Astrocyte (in vitro differentiated cells and primary cell): ENCODE results near the gene GHRHR. TPM values are rescaled to one million over a fixed set of nuclear protein-coding genes. Genes with fewer than 3 reads are reported as not detected.

Experiments
- DNase-seq: peaks from one replicate; pipeline ENCODE4 v3.0.0-alpha.2; 2010; ENCODE audit warnings: low read depth
- FAIRE-seq: peaks from 2 replicates; lab custom pipeline; 2011; peaks lifted over from hg19 to GRCh38; lab: Jason Lieb, UNC
- H2AFZ ChIP-seq: 2 replicates; pipeline ENCODE4 v1.6.0; 2012; ENCODE audit warnings: low read depth, low read length, inconsistent platforms
- H3K27ac ChIP-seq: 2 replicates; pipeline ENCODE4 v1.5.1; 2011; ENCODE audit warnings: low read depth, low read length, inconsistent platforms
- H3K27me3 ChIP-seq: 2 replicates; pipeline ENCODE4 v1.6.0; 2011; ENCODE audit warnings: low read length, inconsistent platforms; ENCODE audit not compliant: insufficient read depth
- H3K36me3 ChIP-seq: 2 replicates; pipeline ENCODE4 v1.5.1; 2011; ENCODE audit warnings: low read length, inconsistent platforms; ENCODE audit not compliant: insufficient read depth
- H3K4me1 ChIP-seq: 2 replicates; pipeline ENCODE4 v1.5.1; 2011; ENCODE audit warnings: low read length, inconsistent platforms; ENCODE audit not compliant: insufficient read depth
- H3K4me2 ChIP-seq: 2 replicates; pipeline ENCODE4 v1.6.0; 2012; ENCODE audit warnings: low read length, inconsistent platforms
- H3K4me3 ChIP-seq: 2 replicates; pipeline ENCODE4 v1.5.1; 2011; ENCODE audit warnings: low read depth, mild to moderate bottlenecking, low read length, inconsistent platforms; ENCODE audit not compliant: insufficient read depth
- H3K79me2 ChIP-seq: 2 replicates; pipeline ENCODE4 v1.6.0; 2012; ENCODE audit warnings: mild to moderate bottlenecking, low read length, inconsistent platforms; ENCODE audit not compliant: insufficient read depth
- H3K9ac ChIP-seq: 2 replicates; pipeline ENCODE4 v1.6.0; 2012; ENCODE audit warnings: mild to moderate bottlenecking, low read length, inconsistent platforms
- H3K9me3 ChIP-seq: 2 replicates; pipeline ENCODE4 v1.5.1; 2012; ENCODE audit warnings: low read depth, mild to moderate bottlenecking, low read length, inconsistent platforms; ENCODE audit not compliant: insufficient read depth
- H4K20me1 ChIP-seq: 2 replicates; pipeline ENCODE4 v1.6.0; 2012; ENCODE audit warnings: low read length, inconsistent platforms; ENCODE audit not compliant: insufficient read depth
- H3K27ac Mint-ChIP-seq: one replicate; pipeline ENCODE4 v1.8.0; 2021; ENCODE audit warnings: mild to moderate bottlenecking, mixed read lengths; ENCODE audit not compliant: unreplicated experiment
- H3K27me3 Mint-ChIP-seq: one replicate; pipeline ENCODE4 v1.8.0; 2021; ENCODE audit warnings: low read depth, mixed read lengths; ENCODE audit not compliant: unreplicated experiment
- H3K36me3 Mint-ChIP-seq: one replicate; pipeline ENCODE4 v1.8.0; 2021; ENCODE audit warnings: low read depth, mixed read lengths; ENCODE audit not compliant: unreplicated experiment
- H3K4me1 Mint-ChIP-seq: one replicate; pipeline ENCODE4 v1.8.0; 2021; ENCODE audit warnings: low read depth, mixed read lengths; ENCODE audit not compliant: unreplicated experiment
- H3K4me3 Mint-ChIP-seq: one replicate; pipeline ENCODE4 v1.8.0; 2021; ENCODE audit warnings: mild to moderate bottlenecking, moderate library complexity, mixed read lengths; ENCODE audit not compliant: unreplicated experiment
- H3K9me3 Mint-ChIP-seq: one replicate; pipeline ENCODE4 v1.8.0; 2021; ENCODE audit warnings: mild to moderate bottlenecking, mixed read lengths; ENCODE audit not compliant: unreplicated experiment
- CTCF ChIP-seq: IDR thresholded peaks from 2 replicates; pipeline ENCODE4 v1.5.1; 2011; ENCODE audit warnings: low read depth, mild to moderate bottlenecking, inconsistent platforms, low read length, moderate library complexity; ENCODE audit not compliant: insufficient read depth
- EZH2 ChIP-seq: IDR thresholded peaks from 2 replicates; pipeline ENCODE4 v1.6.1; 2012; ENCODE audit warnings: mild to moderate bottlenecking, low read length, inconsistent platforms; ENCODE audit not compliant: insufficient read depth
- total RNA-seq: library from RNA; stranded (reverse); gene quantifications from 2 replicates; pipeline ENCODE4 v1.2.1, GENCODE V29; 2021

GHRHR gene
- total RNA-seq, 1 donor from 2014 or later = not detected

- Histone ChIP-seq H3K27me3 (peaks cover 43% of the 10 kb centered on the region), H3K79me2 (no peaks in the 10 kb centered on the region), H3K36me3 (no peaks in the 10 kb centered on the region), H4K20me1 (no peaks in the 10 kb centered on the region), H3K9ac (no peak overlapping the region), H3K4me2 (no peak overlapping the region), H2AFZ (no peak overlapping the region), H3K4me1 (no peaks in the 10 kb centered on the region), H3K9me3 (no peaks in the 10 kb centered on the region), H3K4me3 (no peak overlapping the region), H3K27ac (no peak overlapping the region)
- H3K27me3 Mint-ChIP-seq = peaks cover 77% of the 10 kb centered on the region
- no peak for DNase-seq
- no peak overlapping the region for H3K4me3 Mint-ChIP-seq
- no peak for FAIRE-seq
- H3K27ac Mint-ChIP-seq = no peak overlapping the region
- TF ChIP-seq EZH2 (no peak), CTCF (no peak)
- no peaks in the 10 kb centered on the region for H3K36me3 Mint-ChIP-seq
- H3K9me3 Mint-ChIP-seq = no peaks in the 10 kb centered on the region
- peaks cover 2% of the 10 kb centered on the region for H3K4me1 Mint-ChIP-seq
Measured at GRCh38 chr7:30970074-30970473, 6.3 kb downstream of the GHRHR start.

- H3K36me3 ChIP-seq = no peaks in the 10 kb centered on the region
- TF ChIP-seq CTCF = no peak
- no peak for TF ChIP-seq EZH2
- no peak overlapping the region for H3K9ac ChIP-seq
- Mint-ChIP-seq H3K27me3 (peaks cover 78% of the 10 kb centered on the region), H3K36me3 (no peaks in the 10 kb centered on the region), H3K4me1 (peaks cover 2% of the 10 kb centered on the region), H3K4me3 (no peak overlapping the region), H3K9me3 (no peaks in the 10 kb centered on the region), H3K27ac (no peak overlapping the region)
- H4K20me1 ChIP-seq = no peaks in the 10 kb centered on the region
- H3K4me3 ChIP-seq = no peak overlapping the region
- H3K27ac ChIP-seq = no peak overlapping the region
- H3K79me2 ChIP-seq = no peaks in the 10 kb centered on the region
- no peak overlapping the region for H2AFZ ChIP-seq
- DNase-seq = no peak
- no peaks in the 10 kb centered on the region for H3K9me3 ChIP-seq
- peaks cover 43% of the 10 kb centered on the region for H3K27me3 ChIP-seq
- H3K4me1 ChIP-seq = no peaks in the 10 kb centered on the region
- H3K4me2 ChIP-seq = no peak overlapping the region
- no peak for FAIRE-seq
Measured at GRCh38 chr7:30970594-30971094, 6.9 kb downstream of the GHRHR start.

- TF ChIP-seq EZH2 (no peak), CTCF (no peak)
- H3K4me1 Mint-ChIP-seq = peaks cover 2% of the 10 kb centered on the region
- Histone ChIP-seq H3K27ac (no peak overlapping the region), H3K4me1 (no peaks in the 10 kb centered on the region), H3K9me3 (no peaks in the 10 kb centered on the region), H4K20me1 (no peaks in the 10 kb centered on the region), H2AFZ (no peak overlapping the region), H3K79me2 (no peaks in the 10 kb centered on the region), H3K4me2 (no peak overlapping the region), H3K9ac (no peak overlapping the region), H3K4me3 (no peak overlapping the region), H3K27me3 (peaks cover 48% of the 10 kb centered on the region), H3K36me3 (no peaks in the 10 kb centered on the region)
- H3K9me3 Mint-ChIP-seq = no peaks in the 10 kb centered on the region
- H3K4me3 Mint-ChIP-seq = no peak overlapping the region
- FAIRE-seq = no peak
- no peak for DNase-seq
- no peaks in the 10 kb centered on the region for H3K36me3 Mint-ChIP-seq
- H3K27ac Mint-ChIP-seq = no peak overlapping the region
- H3K27me3 Mint-ChIP-seq = peaks cover 73% of the 10 kb centered on the region
Measured at GRCh38 chr7:30971440-30971839, 7.7 kb downstream of the GHRHR start.
